HG02623 (cell line): ENCODE measurements around the gene GZMB.
"Not testable (repeated sequence)": the region's sequence is repeated elsewhere in the genome, so short reads cannot be mapped to it uniquely, and the experiment has no call there.

Experiments
- ATAC-seq: cut with Tn5 transposase; IDR thresholded peaks from one replicate; pipeline ENCODE4 v1.9.1; 2021; ENCODE audit warnings: moderate library complexity; ENCODE audit not compliant: unreplicated experiment

Gene GZMB

GRCh38 chr14:24631749-24632335, 2.1 kb downstream of the GZMB start:
- ATAC-seq, result no peak

GRCh38 chr14:24630872-24631477, 3.0 kb downstream of the GZMB start:
- ATAC-seq, result no peak

- ATAC-seq, result no peak
Observed at GRCh38 chr14:24630087-24630871, 3.7 kb downstream of the GZMB start.

- no peak for ATAC-seq
Observed at GRCh38 chr14:24629521-24629920, 4.5 kb downstream of the GZMB start.

- ATAC-seq, result no peak
Observed at GRCh38 chr14:24613747-24614146, 20.2 kb downstream of the GZMB start.

GRCh38 chr14:24613241-24613640, 20.7 kb downstream of the GZMB start:
- ATAC-seq, result no peak

- ATAC-seq, result no peak
Observed at GRCh38 chr14:24612196-24612595, 21.8 kb downstream of the GZMB start.

- ATAC-seq, result no peak
Observed at GRCh38 chr14:24609655-24610344, 24.2 kb downstream of the GZMB start, which contains the start of gene GZMH. GZMH (minus strand) TSS chr14:24609685; CDS start chr14:24609613, 72 bp downstream.

GRCh38 chr14:24607635-24608514, 26.1 kb downstream of the GZMB start:
- no peak for ATAC-seq

GRCh38 chr14:24607081-24607480, 26.9 kb downstream of the GZMB start:
- no peak for ATAC-seq

- no peak for ATAC-seq
Observed at GRCh38 chr14:24606297-24606696, 27.7 kb downstream of the GZMB start.

- peak; percentile 80 for ATAC-seq
Observed at GRCh38 chr14:24605435-24606190, 28.4 kb downstream of the GZMB start.

GRCh38 chr14:24597403-24597802, 36.6 kb downstream of the GZMB start:
- ATAC-seq, result peak; percentile 57

- ATAC-seq, result no peak
Observed at GRCh38 chr14:24595073-24595808, 38.7 kb downstream of the GZMB start.

- not testable (repeated sequence) for ATAC-seq
Observed at GRCh38 chr14:24591004-24591403, 43.0 kb downstream of the GZMB start.

GRCh38 chr14:24584402-24584801, 49.6 kb downstream of the GZMB start:
- ATAC-seq, result not testable (repeated sequence)
